CD14-positive monocyte (primary cell): ENCODE results near the gene THRAP3. TPM values are rescaled to one million over a fixed set of nuclear protein-coding genes. Genes with fewer than 3 reads are reported as not detected.
A peak's percentile ranks its signal among the peaks of the same experiment; 100 is the strongest.

Experiments
- DNase-seq, 3 donors: peaks; one replicate each; pipeline ENCODE4 v3.0.0-alpha.2; 2011 to 2022
- H2AFZ ChIP-seq: 2 replicates; pipeline ENCODE4 v1.6.0; 2012; ENCODE audit warnings: mild to moderate bottlenecking, low read depth, low read length, inconsistent platforms; ENCODE audit not compliant: insufficient read depth, poor library complexity, severe bottlenecking
- H3K27ac ChIP-seq, 2 donors: 1 replicate in 1 of 2; 2 replicates in 1 of 2; pipeline ENCODE4 v1.5.1; 2012 to 2013; ENCODE audit warnings: low read length in 2 of 2, control low read depth in 1 of 2, inconsistent platforms in 1 of 2, low read depth in 1 of 2, mild to moderate bottlenecking in 1 of 2
- H3K27me3 ChIP-seq, 2 donors: one replicate each; pipeline versions ENCODE4 v1.6.0 to v1.6.1; 2011 to 2013; ENCODE audit warnings: low read length in 2 of 2; ENCODE audit not compliant: control insufficient read depth in 2 of 2, insufficient read depth in 2 of 2
- H3K36me3 ChIP-seq, 2 donors: replicated peaks in 1 of 2; 1 replicate in 1 of 2; 2 replicates in 1 of 2; pipeline versions ENCODE4 v1.5.1 to v1.6.1; 2012 to 2013; ENCODE audit warnings: low read length in 2 of 2, control low read depth in 1 of 2, inconsistent platforms in 1 of 2, mild to moderate bottlenecking in 1 of 2; ENCODE audit not compliant: insufficient read depth in 2 of 2, control insufficient read depth in 1 of 2
- H3K4me1 ChIP-seq, 2 donors: 1 replicate in 1 of 2; 2 replicates in 1 of 2; pipeline versions ENCODE4 v1.5.1 to v1.6.1; 2012 to 2013; ENCODE audit warnings: low read length in 2 of 2, control low read depth in 1 of 2, inconsistent platforms in 1 of 2, mild to moderate bottlenecking in 1 of 2, moderate library complexity in 1 of 2; ENCODE audit not compliant: insufficient read depth in 2 of 2, control insufficient read depth in 1 of 2
- H3K4me2 ChIP-seq: replicated peaks from 2 replicates; pipeline ENCODE3; 2012; ENCODE audit warnings: low read length, moderate library complexity, mild to moderate bottlenecking; ENCODE audit not compliant: poor library complexity, severe bottlenecking; ENCODE audit errors: extremely low read depth
- H3K4me3 ChIP-seq, 3 experiments: fragments of 200-600 bp in 1 of 3; sonication (generic) in 1 of 3; replicated peaks in 1 of 3; 1 replicate in 2 of 3; 2 replicates in 1 of 3; pipeline ENCODE4 v1.5.1; 2011 to 2013; ENCODE audit warnings: low read length in 3 of 3, mild to moderate bottlenecking in 3 of 3, control low read depth in 2 of 3, low read depth in 2 of 3, inconsistent platforms in 1 of 3, moderate library complexity in 1 of 3
- H3K79me2 ChIP-seq: 2 replicates; pipeline ENCODE4 v1.6.0; 2012; ENCODE audit warnings: mild to moderate bottlenecking, control low read depth, inconsistent platforms, low read length, moderate library complexity; ENCODE audit not compliant: insufficient read depth
- H3K9ac ChIP-seq: 2 replicates; pipeline ENCODE4 v1.6.0; 2017; ENCODE audit warnings: low read length, mild to moderate bottlenecking; ENCODE audit not compliant: insufficient read depth, poor library complexity, severe bottlenecking
- H3K9me3 ChIP-seq, 2 donors: replicated peaks in 1 of 2; 1 replicate in 1 of 2; 2 replicates in 1 of 2; pipeline versions ENCODE4 v1.5.1 to v1.6.1; 2012 to 2013; ENCODE audit warnings: low read length in 2 of 2, control low read depth in 1 of 2; ENCODE audit not compliant: control insufficient read depth in 1 of 2, insufficient read depth in 1 of 2
- H4K20me1 ChIP-seq: 2 replicates; pipeline ENCODE4 v1.6.0; 2012; ENCODE audit warnings: mild to moderate bottlenecking, low read length, control low read depth, moderate library complexity; ENCODE audit not compliant: insufficient read depth
- H3K27ac Mint-ChIP-seq, 7 donors: one replicate each; pipeline ENCODE4 v1.8.0; 2020; ENCODE audit warnings: mild to moderate bottlenecking in 7 of 7, mixed read lengths in 7 of 7, moderate library complexity in 6 of 7, inconsistent platforms in 2 of 7
- H3K27me3 Mint-ChIP-seq, 3 donors: one replicate each; pipeline ENCODE4 v1.8.0; 2021 to 2022; ENCODE audit warnings: low read depth in 3 of 3, mild to moderate bottlenecking in 3 of 3, mixed read lengths in 3 of 3, moderate library complexity in 3 of 3, inconsistent platforms in 1 of 3
- H3K36me3 Mint-ChIP-seq, 2 donors: one replicate each; pipeline ENCODE4 v1.8.0; 2020; ENCODE audit warnings: mixed read lengths in 2 of 2, inconsistent platforms in 1 of 2, mild to moderate bottlenecking in 1 of 2
- H3K4me1 Mint-ChIP-seq: one replicate; pipeline ENCODE4 v1.8.0; 2020; ENCODE audit warnings: mild to moderate bottlenecking, mixed read lengths
- H3K4me3 Mint-ChIP-seq, 2 donors: one replicate each; pipeline ENCODE4 v1.8.0; 2020; ENCODE audit warnings: mild to moderate bottlenecking in 2 of 2, mixed read lengths in 2 of 2, moderate library complexity in 1 of 2
- H3K9me3 Mint-ChIP-seq, 7 donors: one replicate each; pipeline ENCODE4 v1.8.0; 2020 to 2022; ENCODE audit warnings: mixed read lengths in 7 of 7, mild to moderate bottlenecking in 6 of 7, moderate library complexity in 6 of 7, inconsistent platforms in 2 of 7
- CTCF ChIP-seq: fragments of 200-600 bp; IDR thresholded peaks from one replicate; pipeline ENCODE4 v1.8.0; 2022; ENCODE audit warnings: antibody characterized with exemption, mild to moderate bottlenecking
- WGBS: methylation state at CpG from one replicate; pipeline ENCODE4 v1.1.5; 2013; ENCODE audit warnings: missing lambda C conversion rate; ENCODE audit not compliant: insufficient coverage; 5-methylcytosine and 5-hydroxymethylcytosine counted together
- intact Hi-C, 2 donors: fragments of 100-400 bp; cut with micrococcal nuclease; formaldehyde crosslinking; loops; one replicate each; pipeline versions ENCODE4 v1.15.0 to v1.15.1; 2023
- polyA plus RNA-seq, 3 donors: library from polyadenylated mRNA; depleted of rRNA in 1 of 3; unstranded in 2 of 3; stranded (reverse) in 1 of 3; fragments of 300-500 nt in 2 of 3; fragments of >200 nt in 1 of 3; fragmentation: Illumina TruSeq in 2 of 3; gene quantifications; 1 replicate in 2 of 3; 2 replicates in 1 of 3; pipeline ENCODE4 v1.2.3, GENCODE V29; 2012 to 2021

THRAP3 gene
- polyA plus RNA-seq, 3 donors: 30.1 to 63.4 (median 35.7) TPM

- Mint-ChIP-seq H3K4me3 (no peak overlapping the region), H3K36me3 (peaks cover 40 to 71% of the 10 kb centered on the region in 2 donors), H3K27ac (peak overlapping the region in 1 of 7 donors; percentile 2), H3K27me3 (peaks cover 0 to under 1% (median 0%) of the 10 kb centered on the region in 3 donors), H3K4me1 (no peaks in the 10 kb centered on the region), H3K9me3 (no peaks in the 10 kb centered on the region)
- no peaks in the 10 kb centered on the region for H3K27me3 ChIP-seq
- no peak overlapping the region for H3K4me3 ChIP-seq
- H3K9me3 ChIP-seq: no peaks in the 10 kb centered on the region
- H3K36me3 ChIP-seq: peaks cover 29 to 64% of the 10 kb centered on the region in 2 donors
- H2AFZ ChIP-seq: no peak overlapping the region
- no peaks in the 10 kb centered on the region for H3K4me1 ChIP-seq
- no peak for TF ChIP-seq CTCF
- 100% methylated on average over 1 of the region's 5 CpGs for WGBS
- H3K9ac ChIP-seq: no peak overlapping the region
- peaks cover 86% of the 10 kb centered on the region for H3K79me2 ChIP-seq
- H4K20me1 ChIP-seq: peaks cover 84% of the 10 kb centered on the region
- intact Hi-C loops: no loop called here
- H3K27ac ChIP-seq: peak overlapping the region in 1 of 2 donors; percentile 14
- no peak overlapping the region for H3K4me2 ChIP-seq
- no peak for DNase-seq
Measured at GRCh38 chr1:36273024-36273423, 48.8 kb downstream of the THRAP3 start.

GRCh38 chr1:36274201-36274600, 50.0 kb downstream of the THRAP3 start:
- DNase-seq: no peak
- H3K4me1 Mint-ChIP-seq: no peaks in the 10 kb centered on the region
- H3K9me3 Mint-ChIP-seq: no peaks in the 10 kb centered on the region
- Histone ChIP-seq H3K9me3 (no peaks in the 10 kb centered on the region), H3K79me2 (peaks cover 86% of the 10 kb centered on the region), H2AFZ (no peak overlapping the region), H3K27me3 (no peaks in the 10 kb centered on the region), H3K4me1 (no peaks in the 10 kb centered on the region), H3K4me3 (no peak overlapping the region), H3K4me2 (no peak overlapping the region), H3K27ac (no peak overlapping the region), H3K9ac (no peak overlapping the region), H3K36me3 (peaks cover 21 to 52% of the 10 kb centered on the region in 2 donors), H4K20me1 (peaks cover 80% of the 10 kb centered on the region)
- peak overlapping the region in 1 of 7 donors; percentile 15 for H3K27ac Mint-ChIP-seq
- H3K27me3 Mint-ChIP-seq: peaks cover 0 to 2% (median 0%) of the 10 kb centered on the region in 3 donors
- intact Hi-C loops: no loop called here
- H3K36me3 Mint-ChIP-seq: peaks cover 30 to 66% of the 10 kb centered on the region in 2 donors
- TF ChIP-seq CTCF: no peak
- H3K4me3 Mint-ChIP-seq: no peak overlapping the region
- no CpG with 5 or more reads among the region's 1 CpG for WGBS
